IPS DF 6.9 (cell line): ENCODE results near the gene NPTXR.

Source experiments
- DNase-seq: peaks from one replicate; pipeline ENCODE4 v3.0.0-alpha.2; 2013; ENCODE audit warnings: low read depth, low spot score
- H3K27ac ChIP-seq: one replicate; pipeline ENCODE4 v1.5.1; 2013; ENCODE audit warnings: low read length, control low read depth
- H3K27me3 ChIP-seq: 2 replicates; pipeline ENCODE4 v1.6.1; 2013; ENCODE audit warnings: mild to moderate bottlenecking, low read length; ENCODE audit not compliant: control insufficient read depth, insufficient read depth
- H3K36me3 ChIP-seq: 2 replicates; pipeline ENCODE4 v1.6.1; 2013; ENCODE audit warnings: low read length; ENCODE audit not compliant: control insufficient read depth, insufficient read depth
- H3K4me1 ChIP-seq: 2 replicates; pipeline ENCODE4 v1.6.1; 2013; ENCODE audit warnings: low read length; ENCODE audit not compliant: control insufficient read depth, insufficient read depth
- H3K4me3 ChIP-seq: 2 replicates; pipeline ENCODE4 v1.5.1; 2013; ENCODE audit warnings: mild to moderate bottlenecking, low read length
- H3K9me3 ChIP-seq: 2 replicates; pipeline ENCODE4 v1.6.1; 2013; ENCODE audit warnings: low read length, inconsistent platforms; ENCODE audit not compliant: control insufficient read depth, insufficient read depth
- WGBS: extraction: QIAGEN DNeasy Blood & Tissue Kit; methylation state at CpG from one replicate; pipeline ENCODE4 v1.1.7; 2013; ENCODE audit warnings: mixed read lengths, missing lambda C conversion rate; ENCODE audit not compliant: insufficient read length, insufficient coverage; 5-methylcytosine and 5-hydroxymethylcytosine counted together

NPTXR gene

DNA sequence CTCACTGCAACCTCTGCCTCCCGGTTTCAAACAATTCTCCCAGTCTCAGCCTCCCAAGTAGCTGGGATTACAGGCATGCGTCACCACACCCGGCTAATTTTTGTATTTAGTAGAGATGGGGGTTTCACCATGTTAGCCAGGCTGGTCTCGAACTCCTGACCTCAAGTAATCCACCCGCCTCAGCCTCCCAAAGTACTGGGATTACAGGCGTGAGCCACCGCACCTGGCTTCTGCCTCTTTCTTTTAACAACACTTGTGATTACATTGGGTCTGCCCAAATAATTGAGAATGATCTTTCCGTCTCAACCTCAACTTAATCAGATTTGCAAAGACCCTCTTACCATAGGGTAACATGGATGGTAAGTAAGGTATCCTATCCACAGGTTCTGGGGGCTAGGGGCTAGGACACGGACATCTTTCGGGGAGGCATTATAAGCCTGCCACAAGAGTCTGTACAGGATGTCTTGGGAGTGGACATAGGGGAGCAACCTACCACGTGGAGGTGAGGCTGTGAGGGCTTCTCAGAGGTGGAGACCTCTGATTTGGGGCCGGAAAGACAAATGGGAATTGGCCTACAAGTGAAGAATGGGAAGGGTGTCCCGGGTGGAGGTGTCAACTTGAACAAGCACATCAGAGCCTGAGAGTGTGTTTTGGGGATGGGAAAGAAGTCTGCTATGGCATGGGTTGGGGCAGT lies 30.8 kb upstream of the NPTXR start:
- no CpG with 5 or more reads among the region's 13 CpGs for WGBS
- DNase-seq, result no peak
- no peaks in the 10 kb centered on the region for H3K9me3 ChIP-seq
- H3K27me3 ChIP-seq, result no peaks in the 10 kb centered on the region
- no peak overlapping the region for H3K4me3 ChIP-seq
- H3K4me1 ChIP-seq, result peaks cover 4% of the 10 kb centered on the region; the same call in 1 of the 2 replicates
- peaks cover 3% of the 10 kb centered on the region; the same call in 1 of the 2 replicates for H3K36me3 ChIP-seq
- H3K27ac ChIP-seq, result no peak overlapping the region

DNA sequence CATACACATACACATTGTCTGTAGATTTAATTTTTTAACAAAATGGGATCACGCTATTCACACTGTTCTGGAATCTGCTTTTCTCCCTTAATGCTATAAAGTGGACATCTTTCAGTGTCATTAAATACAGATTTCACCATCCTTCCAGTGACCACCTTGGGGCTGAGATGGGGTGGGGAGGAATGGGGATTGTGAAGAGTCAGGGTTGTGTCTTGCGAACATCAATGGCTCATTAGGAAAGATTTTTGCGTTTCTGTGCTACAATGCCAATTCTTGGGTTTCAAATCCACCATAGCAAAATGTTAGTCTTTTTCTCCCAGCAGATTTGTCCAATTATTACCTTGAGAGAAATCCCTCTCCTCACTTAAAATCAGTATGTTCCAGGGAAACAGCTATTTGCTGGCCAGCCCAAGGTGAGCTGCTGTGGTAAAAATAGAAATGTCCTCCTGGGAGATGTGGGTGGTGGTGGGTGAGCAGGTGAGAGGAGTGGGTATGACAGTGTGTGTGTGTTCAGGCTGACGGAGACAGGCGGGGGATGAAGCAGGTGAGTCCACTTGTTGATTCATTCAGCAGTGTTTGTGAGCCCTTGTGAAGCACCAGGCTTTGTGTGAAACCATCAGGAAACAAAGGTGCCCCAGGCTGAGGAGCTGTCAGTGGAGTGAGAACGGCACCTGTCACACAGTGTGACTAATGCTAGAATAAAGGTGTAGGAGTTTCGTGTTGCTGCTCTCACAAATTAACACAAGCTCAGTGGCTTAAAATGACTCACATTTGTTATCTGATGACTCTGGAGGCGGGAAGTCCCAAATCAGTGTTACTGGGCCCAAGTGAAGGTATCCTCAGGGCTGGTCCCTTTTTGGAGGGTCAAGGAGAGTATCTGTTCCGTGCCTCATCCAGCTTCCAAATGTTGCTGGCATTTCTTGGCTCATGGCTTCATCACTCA lies 29.9 kb upstream of the NPTXR start:
- H3K27ac ChIP-seq, result no peak overlapping the region

DNA sequence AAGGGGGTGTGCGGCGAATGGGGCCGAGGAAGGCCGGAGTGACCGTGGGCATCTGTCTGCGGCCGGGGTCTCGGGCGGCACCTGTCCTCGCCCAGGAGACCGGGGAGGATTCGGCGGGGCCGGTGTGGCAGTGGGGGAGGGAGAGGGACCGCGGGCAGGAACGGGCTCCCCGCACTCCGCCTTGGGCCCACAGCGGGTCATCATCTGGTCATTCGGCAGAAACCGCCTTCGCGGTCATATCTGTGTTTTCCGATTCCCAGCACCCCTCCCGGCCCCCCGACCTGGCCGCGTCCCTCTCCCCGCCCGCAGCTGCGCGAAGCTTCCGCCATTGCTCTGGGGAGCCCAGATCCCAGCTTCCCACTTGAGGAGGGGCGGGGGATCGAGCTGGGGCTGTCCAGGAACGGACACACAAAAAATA lies 29.0 kb upstream of the NPTXR start:
- Histone ChIP-seq H3K27me3 (no peaks in the 10 kb centered on the region), H3K4me3 (peak overlapping the region; percentile 90), H3K36me3 (peaks cover 5% of the 10 kb centered on the region; the same call in 1 of the 2 replicates), H3K4me1 (peaks cover 4% of the 10 kb centered on the region; the same call in 1 of the 2 replicates), H3K27ac (no peak overlapping the region), H3K9me3 (no peaks in the 10 kb centered on the region)
- WGBS, result no CpG with 5 or more reads among the region's 37 CpGs
- DNase-seq, result no peak

More for the DNA sequence above, 29.9 kb upstream of the NPTXR start:
- no CpG with 5 or more reads among the region's 9 CpGs for WGBS
- Histone ChIP-seq H3K9me3 (no peaks in the 10 kb centered on the region), H3K4me3 (peak overlapping the region; percentile 90; the same call in 1 of the 2 replicates), H3K27me3 (no peaks in the 10 kb centered on the region), H3K36me3 (peaks cover 5% of the 10 kb centered on the region; the same call in 1 of the 2 replicates), H3K4me1 (peaks cover 4% of the 10 kb centered on the region; the same call in 1 of the 2 replicates)
- no peak for DNase-seq

DNA sequence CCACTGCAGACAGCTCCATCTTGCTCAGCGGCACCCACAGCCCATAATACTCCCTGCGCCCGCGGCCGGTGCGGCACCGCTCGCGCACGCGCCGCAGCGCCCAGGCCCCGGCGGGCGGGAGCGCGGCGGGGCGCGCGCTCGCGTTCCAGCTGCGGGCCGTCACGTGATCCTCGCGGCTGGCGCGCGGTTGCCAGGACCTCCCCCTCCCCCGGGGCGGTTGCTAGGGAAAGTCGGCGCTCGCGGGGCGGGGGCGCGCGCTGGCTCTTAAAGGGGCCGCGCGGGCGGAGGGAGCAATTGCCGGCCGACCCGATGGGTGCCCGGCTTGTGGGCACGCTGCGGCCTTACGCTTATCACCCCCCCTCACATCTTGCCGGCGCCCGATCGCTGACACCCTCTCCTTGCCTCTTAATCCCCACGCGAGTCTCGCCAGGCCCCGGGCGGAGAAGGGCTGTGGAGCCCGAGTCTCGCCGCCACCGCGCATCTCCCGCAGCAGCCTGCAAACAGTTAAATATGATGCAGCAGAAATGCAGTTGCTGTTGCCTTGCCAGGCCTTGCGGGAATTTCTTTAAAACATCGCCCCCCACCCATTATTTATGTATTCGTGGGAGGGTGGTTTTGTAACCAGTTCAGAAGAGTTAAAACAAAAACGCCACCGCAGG lies 28.5 kb upstream of the NPTXR start, which contains the start of gene CBX6:
Gene CBX6, minus strand, starts transcription at position 45 of the 659 bp plus-strand sequence. Its CDS starts 26 bp downstream, at position 19.
- H3K9me3 ChIP-seq, result no peaks in the 10 kb centered on the region
- no CpG with 5 or more reads among the region's 73 CpGs for WGBS
- H3K27me3 ChIP-seq, result no peaks in the 10 kb centered on the region
- peak; percentile 74 for DNase-seq
- H3K4me3 ChIP-seq, result peak within 1 kb of the TSS; percentile 90
- H3K36me3 ChIP-seq, result peaks cover 5% of the 10 kb centered on the region; the same call in 1 of the 2 replicates
- H3K27ac ChIP-seq, result no peak within 1 kb of the TSS
- H3K4me1 ChIP-seq, result peaks cover 4% of the 10 kb centered on the region; the same call in 1 of the 2 replicates

DNA sequence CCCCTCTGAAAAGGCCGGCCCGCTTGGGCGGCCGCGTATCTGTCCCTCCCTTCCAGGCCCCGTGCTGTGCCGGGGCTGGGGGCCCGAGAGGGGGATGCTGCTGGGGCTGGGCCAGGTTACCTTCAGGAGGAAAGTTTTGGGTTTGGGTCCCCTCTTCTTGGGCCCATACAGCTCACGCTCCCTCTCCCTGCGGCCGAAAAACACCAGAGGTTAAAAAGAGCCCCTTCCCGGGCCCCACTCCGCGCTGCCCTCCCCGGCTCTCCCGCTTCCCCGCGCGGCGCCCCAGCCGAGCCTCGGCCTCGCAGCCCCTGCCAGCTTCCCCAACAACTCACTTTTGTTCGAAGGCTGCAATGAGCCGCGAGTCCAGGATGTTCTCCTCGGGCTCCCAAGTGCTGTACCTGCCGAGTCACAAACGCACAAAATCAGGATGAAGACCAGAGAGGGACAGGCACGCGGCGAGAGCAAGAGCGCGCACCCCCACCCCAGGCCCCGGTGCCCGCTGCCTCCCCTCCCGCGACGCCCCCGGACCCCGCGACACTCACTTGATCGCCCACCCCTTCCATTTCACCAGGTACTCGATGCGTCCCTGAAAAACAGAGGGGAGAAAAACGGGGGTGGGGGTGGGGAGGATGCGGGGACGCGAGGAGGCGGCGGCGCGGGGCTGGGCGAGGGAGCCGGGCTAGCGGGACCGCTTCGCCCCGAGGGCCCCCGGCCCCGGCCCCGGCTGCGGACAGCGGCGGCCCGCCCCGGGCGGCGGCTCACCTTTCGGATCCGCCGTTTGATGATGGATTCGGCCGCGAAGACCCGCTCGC lies 27.7 kb upstream of the NPTXR start:
- H3K9me3 ChIP-seq, result no peaks in the 10 kb centered on the region
- no peak for DNase-seq
- no CpG with 5 or more reads among the region's 77 CpGs for WGBS
- peaks cover 9% of the 10 kb centered on the region; the same call in 1 of the 2 replicates for H3K36me3 ChIP-seq
- H3K4me1 ChIP-seq, result peaks cover 4% of the 10 kb centered on the region; the same call in 1 of the 2 replicates
- peak overlapping the region; percentile 90; the same call in 1 of the 2 replicates for H3K4me3 ChIP-seq
- no peak overlapping the region for H3K27ac ChIP-seq
- no peaks in the 10 kb centered on the region for H3K27me3 ChIP-seq

DNA sequence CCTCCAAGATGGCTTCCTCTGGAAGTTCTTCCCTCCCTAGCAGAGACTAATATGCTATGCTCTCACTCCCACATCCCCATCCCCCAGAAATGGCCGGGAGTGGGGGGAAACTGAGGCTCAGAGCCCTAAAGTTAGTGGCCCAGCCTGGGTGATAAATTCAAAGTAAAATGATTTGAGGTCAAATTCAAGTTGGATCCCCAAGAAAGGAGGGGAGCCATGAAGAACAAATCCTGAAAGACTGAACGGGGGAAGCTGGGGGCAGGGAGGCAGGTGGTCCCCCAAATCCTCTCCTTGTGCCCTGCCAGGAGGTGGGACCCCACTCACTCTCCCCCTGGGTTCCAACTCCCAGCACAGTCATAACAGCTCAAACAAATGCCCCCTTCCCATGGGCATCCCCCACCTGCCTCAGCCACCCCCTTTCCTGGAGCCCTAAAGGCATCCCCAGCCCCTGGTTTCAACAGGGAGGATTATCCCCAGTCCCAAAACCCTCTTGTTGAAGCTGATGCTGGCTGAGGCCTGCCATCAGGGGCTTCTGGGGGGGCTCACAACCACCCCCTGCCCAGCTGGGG lies 27.0 kb upstream of the NPTXR start:
- Histone ChIP-seq H3K4me3 (peak overlapping the region; percentile 90; the same call in 1 of the 2 replicates), H3K4me1 (peaks cover 5% of the 10 kb centered on the region; the same call in 1 of the 2 replicates), H3K9me3 (no peaks in the 10 kb centered on the region), H3K27ac (no peak overlapping the region), H3K36me3 (peaks cover 12% of the 10 kb centered on the region), H3K27me3 (no peaks in the 10 kb centered on the region)
- no CpG with 5 or more reads among the region's 2 CpGs for WGBS
- DNase-seq, result no peak

DNA sequence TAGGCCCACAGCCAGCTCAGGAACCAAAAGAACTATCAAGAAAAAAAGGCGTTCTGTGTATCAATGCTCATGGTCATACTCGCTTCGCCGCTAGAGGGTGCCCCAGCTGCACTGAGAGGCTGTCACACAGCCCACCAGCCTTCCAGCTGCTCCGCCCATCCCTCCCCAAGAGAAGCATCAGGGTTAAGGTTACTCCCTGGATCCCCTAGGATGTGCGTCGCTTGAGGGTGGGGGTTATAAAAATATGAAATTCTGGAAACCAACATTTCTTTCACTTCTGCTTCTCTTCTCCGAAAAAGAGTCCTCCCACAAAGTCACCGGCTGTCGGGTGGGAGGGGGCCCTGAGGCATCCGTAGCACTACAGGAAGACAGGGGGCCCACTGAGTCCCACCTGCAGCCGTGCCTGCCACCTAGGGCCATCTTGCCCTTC lies 26.5 kb upstream of the NPTXR start:
- Histone ChIP-seq H3K27ac (no peak overlapping the region), H3K4me3 (no peak overlapping the region), H3K27me3 (no peaks in the 10 kb centered on the region), H3K4me1 (peaks cover 5% of the 10 kb centered on the region; the same call in 1 of the 2 replicates), H3K9me3 (no peaks in the 10 kb centered on the region), H3K36me3 (peaks cover 13% of the 10 kb centered on the region)
- no CpG with 5 or more reads among the region's 12 CpGs for WGBS
- DNase-seq, result peak; percentile 79

DNA sequence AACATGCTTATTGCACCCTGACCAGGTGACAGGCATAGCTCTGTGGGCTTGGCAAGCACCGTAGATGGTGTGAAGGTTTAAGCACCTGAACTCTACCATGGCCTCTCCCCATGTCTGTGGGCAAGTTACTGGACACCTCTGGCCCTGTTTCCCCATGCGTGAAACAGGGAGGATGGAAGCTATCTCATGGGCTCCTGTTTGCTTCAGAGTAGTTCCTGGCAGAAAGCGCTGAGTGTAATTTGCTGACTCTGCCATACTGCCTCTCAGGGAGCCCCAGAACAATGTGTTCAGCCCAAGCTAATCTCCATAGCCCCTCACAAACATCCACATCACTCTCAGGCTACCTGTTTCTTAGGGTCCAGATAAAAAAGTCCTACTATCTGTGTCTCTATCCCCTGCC lies 25.8 kb upstream of the NPTXR start:
- H3K27me3 ChIP-seq, result no peaks in the 10 kb centered on the region
- peaks cover 15% of the 10 kb centered on the region for H3K36me3 ChIP-seq
- peaks cover 5% of the 10 kb centered on the region for H3K4me1 ChIP-seq
- no CpG with 5 or more reads among the region's 3 CpGs for whole genome bisulfite sequencing
- no peak for DNase-seq
- H3K9me3 ChIP-seq, result no peaks in the 10 kb centered on the region
- no peak overlapping the region for H3K4me3 ChIP-seq
- H3K27ac ChIP-seq, result no peak overlapping the region

DNA sequence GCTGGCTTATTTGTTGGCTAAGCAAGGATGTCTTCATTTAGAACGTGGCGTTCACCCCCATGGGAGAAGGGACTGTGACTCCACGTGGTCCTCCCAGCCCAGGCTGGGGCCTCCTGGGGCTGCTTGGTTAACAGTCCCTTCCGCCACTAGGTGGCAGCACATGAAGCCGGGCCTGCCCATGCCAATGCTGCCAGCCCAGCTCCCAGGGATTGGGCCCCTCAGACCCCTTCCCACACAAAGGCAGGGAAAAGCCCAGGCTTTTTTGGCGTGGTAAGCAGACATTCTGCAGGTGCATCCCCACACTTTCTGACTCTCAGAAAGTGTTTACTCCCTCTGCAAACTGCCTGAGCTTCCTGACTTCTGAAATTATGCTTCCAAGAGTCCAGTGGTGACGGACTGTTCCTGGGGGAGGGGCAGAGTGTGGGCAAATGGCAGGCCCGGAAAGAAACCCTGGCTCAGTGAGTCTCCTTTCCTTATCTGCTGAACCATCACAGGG lies 25.1 kb upstream of the NPTXR start:
- no peaks in the 10 kb centered on the region for H3K9me3 ChIP-seq
- no peaks in the 10 kb centered on the region for H3K27me3 ChIP-seq
- WGBS, result no CpG with 5 or more reads among the region's 8 CpGs
- H3K36me3 ChIP-seq, result peaks cover 15% of the 10 kb centered on the region
- no peak overlapping the region for H3K27ac ChIP-seq
- DNase-seq, result peak; percentile 72
- H3K4me3 ChIP-seq, result no peak overlapping the region
- peaks cover 7% of the 10 kb centered on the region for H3K4me1 ChIP-seq
